Activated naive CD8-positive, alpha-beta T cell treated with anti-CD3 and anti-CD28 coated beads, Interleukin-2, amount 50 U/mL, for 24 hours (primary cell): ENCODE measurements around the gene MINDY4.

Experiments
- ATAC-seq: fragments of 150-1000 bp; cut with Tn5 transposase; one replicate; pipeline ENCODE4 v1.10.0; 2021
- DNase-seq: peaks from one replicate; pipeline ENCODE4 v3.0.0; 2021
- H3K27ac Mint-ChIP-seq: one replicate; pipeline ENCODE4 v1.8.0; 2021; ENCODE audit warnings: mild to moderate bottlenecking, mixed read lengths
- H3K27me3 Mint-ChIP-seq: one replicate; pipeline ENCODE4 v1.8.0; 2021; ENCODE audit warnings: mixed read lengths
- H3K36me3 Mint-ChIP-seq: one replicate; pipeline ENCODE4 v1.8.0; 2021; ENCODE audit warnings: low read depth, mixed read lengths
- H3K4me1 Mint-ChIP-seq: one replicate; pipeline ENCODE4 v1.8.0; 2021; ENCODE audit warnings: mixed read lengths
- H3K4me3 Mint-ChIP-seq: one replicate; pipeline ENCODE4 v1.8.0; 2021; ENCODE audit warnings: mild to moderate bottlenecking, moderate library complexity, mixed read lengths
- H3K9me3 Mint-ChIP-seq: one replicate; pipeline ENCODE4 v1.8.0; 2021; ENCODE audit warnings: mixed read lengths

The MINDY4 gene

GRCh38 chr7:30771174-30771879 lies at the start of gene MINDY4:
MINDY4 (plus strand) TSS chr7:30771417; CDS start chr7:30771494, 77 bp downstream.
- peak; percentile 75 for DNase-seq
- peak within 1 kb of the TSS; percentile 85 for H3K27ac Mint-ChIP-seq
- H3K4me3 Mint-ChIP-seq: peak within 1 kb of the TSS; percentile 86
- peak; percentile 87 for ATAC-seq
- H3K27me3 Mint-ChIP-seq: no peaks in the 10 kb centered on the region
- H3K4me1 Mint-ChIP-seq: peaks cover 4% of the 10 kb centered on the region
- H3K9me3 Mint-ChIP-seq: no peaks in the 10 kb centered on the region
- no peaks in the 10 kb centered on the region for H3K36me3 Mint-ChIP-seq

DNA sequence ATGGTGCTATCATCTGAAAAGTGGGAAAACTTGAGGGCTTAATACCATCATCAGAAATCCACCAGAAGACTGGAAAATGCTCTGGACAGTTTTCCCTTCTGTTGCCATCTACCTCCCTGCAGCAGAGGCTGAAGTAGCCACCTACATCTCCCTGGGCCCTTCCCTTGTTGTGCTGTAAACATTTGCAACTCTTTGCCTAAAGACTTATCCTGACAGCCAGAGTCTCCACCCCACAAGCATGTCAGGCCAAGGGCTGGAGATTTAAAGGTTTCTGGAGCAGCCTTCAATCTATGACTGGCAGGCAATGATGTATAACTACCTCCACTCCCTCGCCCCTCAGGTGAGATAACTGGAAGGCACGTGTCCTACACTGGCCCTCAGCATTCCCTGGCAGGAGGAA lies 49.0 kb upstream of the MINDY4 start:
- Mint-ChIP-seq H3K27me3 (no peaks in the 10 kb centered on the region), H3K9me3 (peaks cover 25% of the 10 kb centered on the region), H3K4me1 (peaks cover 19% of the 10 kb centered on the region), H3K4me3 (no peak overlapping the region), H3K36me3 (peaks cover 18% of the 10 kb centered on the region), H3K27ac (no peak overlapping the region)
- ATAC-seq (no peak), DNase-seq (no peak)

- Mint-ChIP-seq H3K4me3 (no peak overlapping the region), H3K27ac (no peak overlapping the region), H3K27me3 (no peaks in the 10 kb centered on the region), H3K36me3 (peaks cover 15% of the 10 kb centered on the region), H3K4me1 (peaks cover 23% of the 10 kb centered on the region), H3K9me3 (peaks cover 23% of the 10 kb centered on the region)
- no peak for DNase-seq
- ATAC-seq: no peak
Observed at GRCh38 chr7:30722671-30723070, 48.5 kb upstream of the MINDY4 start.

- peaks cover 13% of the 10 kb centered on the region for H3K9me3 Mint-ChIP-seq
- peaks cover 34% of the 10 kb centered on the region for H3K4me1 Mint-ChIP-seq
- no peaks in the 10 kb centered on the region for H3K27me3 Mint-ChIP-seq
- peaks cover 4% of the 10 kb centered on the region for H3K36me3 Mint-ChIP-seq
- H3K4me3 Mint-ChIP-seq: no peak overlapping the region
- DNase-seq (no peak), ATAC-seq (no peak)
- no peak overlapping the region for H3K27ac Mint-ChIP-seq
Observed at GRCh38 chr7:30723776-30724175, 47.4 kb upstream of the MINDY4 start.

DNA sequence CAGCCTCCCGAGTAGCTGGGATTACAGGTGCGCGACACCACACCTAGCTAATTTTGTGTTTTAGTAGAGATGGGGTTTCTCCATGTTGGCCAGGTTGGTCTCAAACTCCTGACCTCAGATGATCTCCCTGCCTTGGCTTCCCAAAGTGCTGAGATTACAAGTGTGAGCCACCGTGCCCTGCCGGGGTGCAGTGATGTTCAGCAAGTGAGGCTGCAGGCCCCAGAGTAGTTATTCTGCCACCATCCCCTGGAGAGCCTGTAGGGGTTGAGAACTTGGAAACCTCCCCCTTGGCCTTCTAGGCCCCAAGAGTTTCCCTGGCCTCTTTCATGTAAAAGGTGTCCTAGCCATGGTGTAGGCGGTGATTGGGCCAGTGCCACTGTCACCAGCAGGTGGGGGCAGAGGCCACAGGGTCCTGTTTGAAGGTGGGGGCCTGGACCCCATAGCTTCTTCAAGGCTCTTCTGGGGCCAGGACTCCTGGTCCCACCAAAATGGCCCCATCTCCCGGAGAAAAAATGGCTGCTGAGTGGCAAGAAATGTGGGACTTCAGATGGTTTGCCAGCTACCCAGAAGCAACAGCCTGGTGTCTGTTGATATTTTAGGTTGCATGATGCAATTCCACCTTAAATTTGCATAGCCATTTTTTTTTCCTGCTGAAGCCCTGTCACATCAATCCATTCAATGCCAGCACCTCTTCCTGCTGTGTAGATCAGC lies 44.8 kb upstream of the MINDY4 start:
- Mint-ChIP-seq H3K9me3 (no peaks in the 10 kb centered on the region), H3K4me1 (peaks cover 37% of the 10 kb centered on the region), H3K27me3 (no peaks in the 10 kb centered on the region), H3K27ac (peak overlapping the region; percentile 86), H3K36me3 (no peaks in the 10 kb centered on the region), H3K4me3 (peak overlapping the region; percentile 66)
- DNase-seq (peak; percentile 29), ATAC-seq (peak; percentile 7)

DNA sequence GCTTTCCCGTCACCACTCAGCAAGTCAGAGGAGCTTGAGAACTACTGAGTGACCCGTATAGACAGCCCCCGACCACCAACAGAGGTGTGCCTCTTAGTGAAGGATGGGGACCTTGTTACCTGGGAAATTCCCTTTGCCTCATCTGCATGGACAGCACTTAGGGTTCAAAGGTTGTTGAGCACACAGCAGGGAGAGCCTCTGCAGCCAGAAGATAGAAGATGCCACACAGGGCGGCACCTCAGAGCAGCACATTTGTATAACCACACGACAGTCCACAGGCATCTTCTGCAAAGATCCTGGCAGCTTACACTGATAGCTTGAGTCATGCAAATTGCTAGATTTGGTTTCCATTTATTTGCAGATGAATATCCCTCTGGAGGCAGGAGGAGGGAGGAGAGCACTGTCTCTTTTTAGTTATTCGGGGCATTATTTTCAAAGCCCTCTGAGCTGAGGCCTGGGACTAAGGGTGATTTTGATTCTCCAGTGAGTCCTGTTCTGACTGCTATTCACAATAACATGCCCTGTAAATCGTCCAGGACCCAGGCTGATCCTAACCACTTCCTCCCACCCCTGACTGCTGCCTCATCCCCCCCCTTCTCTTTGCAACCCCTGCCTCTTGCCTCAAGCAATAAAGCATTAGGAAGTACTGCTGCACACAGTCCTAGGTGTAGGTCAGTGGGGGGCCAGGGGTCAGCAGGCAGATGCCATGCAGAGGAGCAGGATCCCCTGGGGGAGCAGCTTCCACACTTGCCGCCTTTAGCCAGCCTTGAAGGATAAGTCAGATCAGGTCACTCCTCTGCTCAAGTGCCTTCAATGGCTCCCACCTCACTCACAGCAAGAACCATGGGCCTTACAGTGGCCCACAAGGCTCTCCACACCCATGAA lies 43.9 kb upstream of the MINDY4 start:
- peak overlapping the region; percentile 86 for H3K27ac Mint-ChIP-seq
- peak overlapping the region; percentile 66 for H3K4me3 Mint-ChIP-seq
- peak; percentile 28 for DNase-seq
- peak; percentile 82 for ATAC-seq
- no peaks in the 10 kb centered on the region for H3K9me3 Mint-ChIP-seq
- H3K27me3 Mint-ChIP-seq: no peaks in the 10 kb centered on the region
- H3K4me1 Mint-ChIP-seq: peaks cover 37% of the 10 kb centered on the region
- H3K36me3 Mint-ChIP-seq: no peaks in the 10 kb centered on the region

- no peak for DNase-seq
- Mint-ChIP-seq H3K9me3 (no peaks in the 10 kb centered on the region), H3K4me1 (peaks cover 37% of the 10 kb centered on the region), H3K27ac (no peak overlapping the region), H3K27me3 (no peaks in the 10 kb centered on the region), H3K36me3 (no peaks in the 10 kb centered on the region), H3K4me3 (no peak overlapping the region)
- ATAC-seq: no peak
Observed at GRCh38 chr7:30728591-30729100, 42.6 kb upstream of the MINDY4 start.

DNA sequence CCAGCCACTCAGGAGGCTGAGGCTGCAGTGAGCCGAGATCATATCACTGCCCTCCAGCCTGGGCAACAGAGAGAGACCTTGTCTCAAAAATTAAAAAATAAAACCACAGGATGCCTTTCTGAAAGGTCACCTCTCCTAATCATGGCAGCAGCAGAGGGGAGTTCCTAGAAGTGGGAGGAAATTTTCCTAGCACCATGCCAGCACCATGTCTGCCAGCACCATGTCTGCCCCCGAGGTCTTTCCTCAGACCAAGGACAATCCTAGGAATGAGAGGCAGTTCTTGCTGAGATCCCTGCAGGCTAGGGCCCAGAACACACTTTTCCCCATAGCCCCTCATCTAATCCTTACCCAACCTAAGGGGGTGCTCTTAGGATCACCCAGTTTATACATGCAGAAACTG lies 41.6 kb upstream of the MINDY4 start:
- no peaks in the 10 kb centered on the region for H3K36me3 Mint-ChIP-seq
- H3K9me3 Mint-ChIP-seq: no peaks in the 10 kb centered on the region
- no peak overlapping the region for H3K4me3 Mint-ChIP-seq
- no peak for DNase-seq
- H3K4me1 Mint-ChIP-seq: peaks cover 37% of the 10 kb centered on the region
- peak overlapping the region; percentile 15 for H3K27ac Mint-ChIP-seq
- H3K27me3 Mint-ChIP-seq: no peaks in the 10 kb centered on the region
- no peak for ATAC-seq

GRCh38 chr7:30730097-30730496 lies 41.1 kb upstream of the MINDY4 start:
- Mint-ChIP-seq H3K4me1 (peaks cover 37% of the 10 kb centered on the region), H3K4me3 (no peak overlapping the region), H3K27ac (peak overlapping the region; percentile 15)

GRCh38 chr7:30730996-30731395 lies 40.2 kb upstream of the MINDY4 start:
- no peaks in the 10 kb centered on the region for H3K27me3 Mint-ChIP-seq
- peaks cover 30% of the 10 kb centered on the region for H3K4me1 Mint-ChIP-seq
- H3K36me3 Mint-ChIP-seq: no peaks in the 10 kb centered on the region
- DNase-seq (no peak), ATAC-seq (no peak)
- no peak overlapping the region for H3K4me3 Mint-ChIP-seq
- no peak overlapping the region for H3K27ac Mint-ChIP-seq
- no peaks in the 10 kb centered on the region for H3K9me3 Mint-ChIP-seq

More at GRCh38 chr7:30730097-30730496, 41.1 kb upstream of the MINDY4 start:
- Mint-ChIP-seq H3K27me3 (no peaks in the 10 kb centered on the region), H3K9me3 (no peaks in the 10 kb centered on the region), H3K36me3 (no peaks in the 10 kb centered on the region)
- no peak for DNase-seq
- ATAC-seq: no peak

DNA sequence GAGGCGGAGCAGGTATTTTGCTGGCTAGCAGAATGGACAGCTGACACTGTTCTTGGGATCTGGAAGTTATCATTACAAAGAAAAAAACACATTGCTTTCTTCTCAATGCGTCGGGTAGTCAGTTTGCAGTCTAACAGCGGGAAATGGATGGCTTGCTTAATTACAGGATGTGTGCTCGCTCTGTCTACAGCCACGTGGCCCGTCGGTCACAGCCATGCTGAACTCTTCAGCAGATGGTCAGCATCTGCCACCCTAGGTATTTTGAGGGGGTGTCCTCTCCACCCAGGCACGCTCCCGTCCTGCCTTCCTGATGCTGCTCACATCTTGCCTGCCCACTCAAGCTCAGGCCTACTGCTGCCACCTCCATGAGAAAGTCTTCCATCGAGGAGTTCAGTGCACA lies 39.6 kb upstream of the MINDY4 start:
- Mint-ChIP-seq H3K4me1 (peaks cover 24% of the 10 kb centered on the region), H3K36me3 (no peaks in the 10 kb centered on the region), H3K4me3 (no peak overlapping the region), H3K9me3 (no peaks in the 10 kb centered on the region), H3K27me3 (no peaks in the 10 kb centered on the region), H3K27ac (no peak overlapping the region)
- ATAC-seq (no peak), DNase-seq (no peak)

- no peaks in the 10 kb centered on the region for H3K9me3 Mint-ChIP-seq
- DNase-seq: no peak
- ATAC-seq: no peak
- no peak overlapping the region for H3K27ac Mint-ChIP-seq
- peaks cover 19% of the 10 kb centered on the region for H3K4me1 Mint-ChIP-seq
- no peak overlapping the region for H3K4me3 Mint-ChIP-seq
- no peaks in the 10 kb centered on the region for H3K27me3 Mint-ChIP-seq
- no peaks in the 10 kb centered on the region for H3K36me3 Mint-ChIP-seq
Observed at GRCh38 chr7:30732606-30733005, 38.6 kb upstream of the MINDY4 start.

DNA sequence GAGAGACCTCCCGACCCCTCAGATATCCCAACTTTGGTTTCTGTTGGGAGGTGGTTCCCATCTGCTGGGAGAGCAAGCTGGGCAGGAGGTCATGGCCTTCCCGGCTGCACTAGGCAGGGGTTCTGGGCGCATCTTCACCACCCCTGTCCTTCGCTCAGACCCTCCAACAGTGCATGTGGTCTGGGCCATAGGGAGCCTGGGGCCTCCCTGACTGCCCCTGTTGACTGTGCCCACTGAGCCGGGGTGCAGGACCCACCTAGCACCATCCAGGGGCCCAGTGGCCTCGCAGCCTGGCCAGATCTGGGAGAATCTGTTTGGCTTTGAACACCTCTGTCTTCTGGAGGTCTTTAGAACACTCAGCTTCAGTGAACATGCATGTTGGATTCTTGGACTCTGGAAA lies 38.0 kb upstream of the MINDY4 start:
- Mint-ChIP-seq H3K4me3 (no peak overlapping the region), H3K9me3 (no peaks in the 10 kb centered on the region), H3K36me3 (no peaks in the 10 kb centered on the region), H3K27me3 (no peaks in the 10 kb centered on the region), H3K4me1 (peaks cover 19% of the 10 kb centered on the region), H3K27ac (no peak overlapping the region)
- DNase-seq (no peak), ATAC-seq (no peak)

DNA sequence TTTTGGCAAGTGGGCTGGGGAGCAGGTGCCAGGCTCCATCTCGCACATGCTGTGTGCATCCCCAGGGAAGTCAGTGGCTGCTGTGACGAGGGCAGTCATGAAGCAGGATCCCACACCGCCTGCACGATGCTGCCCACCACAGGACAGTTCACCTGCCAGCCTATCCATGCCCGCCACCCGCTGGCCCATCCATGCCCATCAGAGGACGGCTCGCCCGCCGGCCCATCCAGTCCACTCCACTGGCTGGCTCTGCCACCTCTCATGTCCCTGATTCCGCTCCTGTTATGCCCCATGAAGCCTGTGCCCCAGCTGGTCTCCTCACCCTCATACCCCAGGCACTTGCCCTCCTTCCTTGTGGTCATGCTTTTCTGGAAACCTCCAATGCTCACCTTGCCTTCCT lies 37.5 kb upstream of the MINDY4 start:
- H3K9me3 Mint-ChIP-seq: no peaks in the 10 kb centered on the region
- no peaks in the 10 kb centered on the region for H3K27me3 Mint-ChIP-seq
- no peaks in the 10 kb centered on the region for H3K36me3 Mint-ChIP-seq
- DNase-seq (no peak), ATAC-seq (no peak)
- H3K4me1 Mint-ChIP-seq: peaks cover 19% of the 10 kb centered on the region
- H3K27ac Mint-ChIP-seq: no peak overlapping the region
- no peak overlapping the region for H3K4me3 Mint-ChIP-seq
